H1 (cell line): Measurements from ENCODE around the gene LONP2. TPM values are rescaled to one million over a fixed set of nuclear protein-coding genes. Genes with fewer than 3 reads are reported as not detected.

ENCODE experiments used
- CEBPB ChIP-seq: IDR thresholded peaks from 2 replicates; pipeline ENCODE4 v1.6.1; 2012; ENCODE audit warnings: low read depth, low read length
- KDM5A ChIP-seq: fragments of 200-600 bp; IDR thresholded peaks from 2 replicates; pipeline ENCODE4 v1.7.1; 2012; ENCODE audit warnings: mild to moderate bottlenecking, low read length, inconsistent platforms, mixed read lengths
- RNF2 ChIP-seq: fragments of 200-900, 300-1000 bp; sonication (generic); IDR thresholded peaks from 2 replicates; pipeline ENCODE4 v1.7.1; 2016; ENCODE audit warnings: borderline replicate concordance, low read depth, mild to moderate bottlenecking, antibody characterized with exemption, low read length; ENCODE audit not compliant: poor library complexity, severe bottlenecking; ENCODE audit errors: missing control alignments
- TEAD4 ChIP-seq: IDR thresholded peaks from 2 replicates; pipeline ENCODE4 v1.6.1; 2012; ENCODE audit warnings: low read depth, low read length, inconsistent platforms, mixed read lengths
- polyA plus RNA-seq, 7 experiments: library from polyadenylated mRNA; depleted of rRNA in 3 of 7; stranded (reverse) in 5 of 7; unstranded in 2 of 7; fragments of >200 nt in 5 of 7; fragments of 200-250 nt in 2 of 7; gene quantifications; 1 replicate in 5 of 7; 2 replicates in 1 of 7; 4 replicates in 1 of 7; pipeline versions ENCODE4 v1.2.1 to v1.2.3, GENCODE V29; 2011 to 2013; ENCODE audit warnings: missing spikeins in 2 of 7, mixed read lengths in 2 of 7
- total RNA-seq: library from RNA; stranded (reverse); fragmentation: NEBNext Ultra II Directional; extraction: Animal tissue kit (Norgen Biotek cat#: 25700); gene quantifications from 2 replicates; pipeline ENCODE4 v1.2.1, GENCODE V29; 2021
- TF ChIP-seq, protein P1 (sequence below): IDR thresholded peaks from 2 replicates; pipeline ENCODE4 v1.6.1; 2012; ENCODE audit warnings: low read length, inconsistent platforms
- TF ChIP-seq, protein P2 (sequence below): IDR thresholded peaks from 2 replicates; pipeline ENCODE4 v1.6.1; 2011; ENCODE audit warnings: low read length, improper control_type of control experiment
- TF ChIP-seq, protein P3 (sequence below): fragments of 300-600 bp; sonication (generic); IDR thresholded peaks from 2 replicates; pipeline ENCODE4 v1.7.1; 2012; ENCODE audit warnings: low read length, moderate library complexity, mild to moderate bottlenecking, inconsistent platforms; ENCODE audit not compliant: insufficient replicate concordance

The LONP2 gene
- total and polyA plus RNA-seq, 2 of the 8 experiments (the other 6 are each of a cell fraction or from before 2014, with no cell fraction given), result 8.1 to 23.1 TPM

DNA sequence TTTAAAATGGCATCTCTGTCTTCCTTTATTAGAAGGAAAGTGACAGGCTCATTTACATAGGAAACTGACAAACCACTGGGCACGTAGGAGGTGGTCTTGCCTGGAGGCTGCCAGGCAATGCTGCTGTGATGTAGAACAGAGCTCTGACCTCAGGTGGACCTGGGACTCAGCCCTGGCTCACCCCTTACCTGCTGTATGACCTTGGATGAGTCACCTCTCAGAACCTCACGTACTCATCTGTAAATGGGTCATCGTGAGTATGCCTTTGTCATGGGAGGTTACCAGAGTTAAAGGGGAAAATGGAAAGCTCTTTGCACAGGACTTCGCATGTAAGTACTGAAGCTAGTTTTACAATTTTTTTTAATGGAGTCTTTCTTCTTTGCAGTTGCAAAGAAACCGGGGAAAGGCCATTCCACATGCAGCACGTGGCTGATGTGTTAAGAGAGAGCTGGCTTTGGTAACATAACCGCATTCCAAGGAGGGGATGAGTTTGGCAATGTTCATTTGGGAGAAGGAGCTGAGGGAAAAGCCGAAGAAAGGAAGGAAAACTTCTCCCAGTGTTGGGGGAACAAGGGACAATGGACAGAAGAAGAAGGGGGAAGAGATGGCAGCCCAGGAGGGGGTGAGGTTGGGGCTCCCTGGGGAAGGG is 37.4 kb upstream of the LONP2 start (continued):
- TF ChIP-seq, protein P1, sequence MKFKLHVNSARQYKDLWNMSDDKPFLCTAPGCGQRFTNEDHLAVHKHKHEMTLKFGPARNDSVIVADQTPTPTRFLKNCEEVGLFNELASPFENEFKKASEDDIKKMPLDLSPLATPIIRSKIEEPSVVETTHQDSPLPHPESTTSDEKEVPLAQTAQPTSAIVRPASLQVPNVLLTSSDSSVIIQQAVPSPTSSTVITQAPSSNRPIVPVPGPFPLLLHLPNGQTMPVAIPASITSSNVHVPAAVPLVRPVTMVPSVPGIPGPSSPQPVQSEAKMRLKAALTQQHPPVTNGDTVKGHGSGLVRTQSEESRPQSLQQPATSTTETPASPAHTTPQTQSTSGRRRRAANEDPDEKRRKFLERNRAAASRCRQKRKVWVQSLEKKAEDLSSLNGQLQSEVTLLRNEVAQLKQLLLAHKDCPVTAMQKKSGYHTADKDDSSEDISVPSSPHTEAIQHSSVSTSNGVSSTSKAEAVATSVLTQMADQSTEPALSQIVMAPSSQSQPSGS, result no peak
- TF ChIP-seq, protein P2, sequence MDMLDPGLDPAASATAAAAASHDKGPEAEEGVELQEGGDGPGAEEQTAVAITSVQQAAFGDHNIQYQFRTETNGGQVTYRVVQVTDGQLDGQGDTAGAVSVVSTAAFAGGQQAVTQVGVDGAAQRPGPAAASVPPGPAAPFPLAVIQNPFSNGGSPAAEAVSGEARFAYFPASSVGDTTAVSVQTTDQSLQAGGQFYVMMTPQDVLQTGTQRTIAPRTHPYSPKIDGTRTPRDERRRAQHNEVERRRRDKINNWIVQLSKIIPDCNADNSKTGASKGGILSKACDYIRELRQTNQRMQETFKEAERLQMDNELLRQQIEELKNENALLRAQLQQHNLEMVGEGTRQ, result no peak
- TF ChIP-seq RNF2 (no peak), CEBPB (no peak), KDM5A (no peak), TEAD4 (no peak)
- TF ChIP-seq, protein P3, sequence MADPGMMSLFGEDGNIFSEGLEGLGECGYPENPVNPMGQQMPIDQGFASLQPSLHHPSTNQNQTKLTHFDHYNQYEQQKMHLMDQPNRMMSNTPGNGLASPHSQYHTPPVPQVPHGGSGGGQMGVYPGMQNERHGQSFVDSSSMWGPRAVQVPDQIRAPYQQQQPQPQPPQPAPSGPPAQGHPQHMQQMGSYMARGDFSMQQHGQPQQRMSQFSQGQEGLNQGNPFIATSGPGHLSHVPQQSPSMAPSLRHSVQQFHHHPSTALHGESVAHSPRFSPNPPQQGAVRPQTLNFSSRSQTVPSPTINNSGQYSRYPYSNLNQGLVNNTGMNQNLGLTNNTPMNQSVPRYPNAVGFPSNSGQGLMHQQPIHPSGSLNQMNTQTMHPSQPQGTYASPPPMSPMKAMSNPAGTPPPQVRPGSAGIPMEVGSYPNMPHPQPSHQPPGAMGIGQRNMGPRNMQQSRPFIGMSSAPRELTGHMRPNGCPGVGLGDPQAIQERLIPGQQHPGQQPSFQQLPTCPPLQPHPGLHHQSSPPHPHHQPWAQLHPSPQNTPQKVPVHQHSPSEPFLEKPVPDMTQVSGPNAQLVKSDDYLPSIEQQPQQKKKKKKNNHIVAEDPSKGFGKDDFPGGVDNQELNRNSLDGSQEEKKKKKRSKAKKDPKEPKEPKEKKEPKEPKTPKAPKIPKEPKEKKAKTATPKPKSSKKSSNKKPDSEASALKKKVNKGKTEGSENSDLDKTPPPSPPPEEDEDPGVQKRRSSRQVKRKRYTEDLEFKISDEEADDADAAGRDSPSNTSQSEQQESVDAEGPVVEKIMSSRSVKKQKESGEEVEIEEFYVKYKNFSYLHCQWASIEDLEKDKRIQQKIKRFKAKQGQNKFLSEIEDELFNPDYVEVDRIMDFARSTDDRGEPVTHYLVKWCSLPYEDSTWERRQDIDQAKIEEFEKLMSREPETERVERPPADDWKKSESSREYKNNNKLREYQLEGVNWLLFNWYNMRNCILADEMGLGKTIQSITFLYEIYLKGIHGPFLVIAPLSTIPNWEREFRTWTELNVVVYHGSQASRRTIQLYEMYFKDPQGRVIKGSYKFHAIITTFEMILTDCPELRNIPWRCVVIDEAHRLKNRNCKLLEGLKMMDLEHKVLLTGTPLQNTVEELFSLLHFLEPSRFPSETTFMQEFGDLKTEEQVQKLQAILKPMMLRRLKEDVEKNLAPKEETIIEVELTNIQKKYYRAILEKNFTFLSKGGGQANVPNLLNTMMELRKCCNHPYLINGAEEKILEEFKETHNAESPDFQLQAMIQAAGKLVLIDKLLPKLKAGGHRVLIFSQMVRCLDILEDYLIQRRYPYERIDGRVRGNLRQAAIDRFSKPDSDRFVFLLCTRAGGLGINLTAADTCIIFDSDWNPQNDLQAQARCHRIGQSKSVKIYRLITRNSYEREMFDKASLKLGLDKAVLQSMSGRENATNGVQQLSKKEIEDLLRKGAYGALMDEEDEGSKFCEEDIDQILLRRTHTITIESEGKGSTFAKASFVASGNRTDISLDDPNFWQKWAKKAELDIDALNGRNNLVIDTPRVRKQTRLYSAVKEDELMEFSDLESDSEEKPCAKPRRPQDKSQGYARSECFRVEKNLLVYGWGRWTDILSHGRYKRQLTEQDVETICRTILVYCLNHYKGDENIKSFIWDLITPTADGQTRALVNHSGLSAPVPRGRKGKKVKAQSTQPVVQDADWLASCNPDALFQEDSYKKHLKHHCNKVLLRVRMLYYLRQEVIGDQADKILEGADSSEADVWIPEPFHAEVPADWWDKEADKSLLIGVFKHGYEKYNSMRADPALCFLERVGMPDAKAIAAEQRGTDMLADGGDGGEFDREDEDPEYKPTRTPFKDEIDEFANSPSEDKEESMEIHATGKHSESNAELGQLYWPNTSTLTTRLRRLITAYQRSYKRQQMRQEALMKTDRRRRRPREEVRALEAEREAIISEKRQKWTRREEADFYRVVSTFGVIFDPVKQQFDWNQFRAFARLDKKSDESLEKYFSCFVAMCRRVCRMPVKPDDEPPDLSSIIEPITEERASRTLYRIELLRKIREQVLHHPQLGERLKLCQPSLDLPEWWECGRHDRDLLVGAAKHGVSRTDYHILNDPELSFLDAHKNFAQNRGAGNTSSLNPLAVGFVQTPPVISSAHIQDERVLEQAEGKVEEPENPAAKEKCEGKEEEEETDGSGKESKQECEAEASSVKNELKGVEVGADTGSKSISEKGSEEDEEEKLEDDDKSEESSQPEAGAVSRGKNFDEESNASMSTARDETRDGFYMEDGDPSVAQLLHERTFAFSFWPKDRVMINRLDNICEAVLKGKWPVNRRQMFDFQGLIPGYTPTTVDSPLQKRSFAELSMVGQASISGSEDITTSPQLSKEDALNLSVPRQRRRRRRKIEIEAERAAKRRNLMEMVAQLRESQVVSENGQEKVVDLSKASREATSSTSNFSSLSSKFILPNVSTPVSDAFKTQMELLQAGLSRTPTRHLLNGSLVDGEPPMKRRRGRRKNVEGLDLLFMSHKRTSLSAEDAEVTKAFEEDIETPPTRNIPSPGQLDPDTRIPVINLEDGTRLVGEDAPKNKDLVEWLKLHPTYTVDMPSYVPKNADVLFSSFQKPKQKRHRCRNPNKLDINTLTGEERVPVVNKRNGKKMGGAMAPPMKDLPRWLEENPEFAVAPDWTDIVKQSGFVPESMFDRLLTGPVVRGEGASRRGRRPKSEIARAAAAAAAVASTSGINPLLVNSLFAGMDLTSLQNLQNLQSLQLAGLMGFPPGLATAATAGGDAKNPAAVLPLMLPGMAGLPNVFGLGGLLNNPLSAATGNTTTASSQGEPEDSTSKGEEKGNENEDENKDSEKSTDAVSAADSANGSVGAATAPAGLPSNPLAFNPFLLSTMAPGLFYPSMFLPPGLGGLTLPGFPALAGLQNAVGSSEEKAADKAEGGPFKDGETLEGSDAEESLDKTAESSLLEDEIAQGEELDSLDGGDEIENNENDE, result no peak
